Esophagus (tissue), 2 donors: ENCODE measurements around the gene SLC38A2. TPM values are rescaled to one million over a fixed set of nuclear protein-coding genes. Genes with fewer than 3 reads are reported as not detected.
A peak's percentile ranks its signal among the peaks of the same experiment; 100 is the strongest.

ENCODE experiments used
- H3K27ac ChIP-seq, 2 donors: one replicate each; pipeline ENCODE4 v1.5.1; 2013; ENCODE audit warnings: low read depth in 2 of 2, mild to moderate bottlenecking in 2 of 2, inconsistent platforms in 1 of 2, low read length in 1 of 2, moderate library complexity in 1 of 2
- H3K27me3 ChIP-seq, 2 donors: one replicate each; pipeline ENCODE4 v1.6.1; 2013; ENCODE audit warnings: low read length in 2 of 2, control low read depth in 1 of 2, mild to moderate bottlenecking in 1 of 2; ENCODE audit not compliant: insufficient read depth in 2 of 2, control insufficient read depth in 1 of 2
- H3K36me3 ChIP-seq, 2 donors: one replicate each; pipeline ENCODE4 v1.6.1; 2013; ENCODE audit warnings: low read length in 1 of 2; ENCODE audit not compliant: control insufficient read depth in 2 of 2, insufficient read depth in 2 of 2
- H3K4me1 ChIP-seq, 2 donors: one replicate each; pipeline ENCODE4 v1.6.1; 2013; ENCODE audit warnings: low read length in 1 of 2; ENCODE audit not compliant: control insufficient read depth in 2 of 2, insufficient read depth in 2 of 2
- H3K4me3 ChIP-seq, 2 donors: one replicate each; pipeline ENCODE4 v1.5.1; 2013; ENCODE audit warnings: low read length in 2 of 2, mild to moderate bottlenecking in 2 of 2, low read depth in 1 of 2, moderate library complexity in 1 of 2
- H3K9me3 ChIP-seq, 2 donors: one replicate each; pipeline ENCODE4 v1.6.1; 2013; ENCODE audit warnings: mild to moderate bottlenecking in 2 of 2, low read depth in 1 of 2, low read length in 1 of 2, moderate library complexity in 1 of 2; ENCODE audit not compliant: control insufficient read depth in 2 of 2, insufficient read depth in 1 of 2
- WGBS, 2 donors: extraction: QIAGEN DNeasy Blood & Tissue Kit; methylation state at CpG; one replicate each; pipeline ENCODE4 v1.1.7; 2013; 5-methylcytosine and 5-hydroxymethylcytosine counted together
- polyA plus RNA-seq, 2 donors: library from polyadenylated mRNA; stranded (reverse); fragments of 200-250 nt; gene quantifications; one replicate each; pipeline ENCODE4 v1.2.3, GENCODE V29; 2013
- donor health status: healthy with polysubstance abuse.
- donor health status: Bipolar disorder and iron deficiency.

Gene SLC38A2
- polyA plus RNA-seq, 2 donors = 80.2 to 82.8 TPM

- Histone ChIP-seq H3K27me3 (no peaks in the 10 kb centered on the region), H3K36me3 (peaks cover 0 to 5% of the 10 kb centered on the region in 2 donors), H3K27ac (peak overlapping the region; percentile 97), H3K9me3 (no peaks in the 10 kb centered on the region), H3K4me1 (peaks cover 0 to 2% of the 10 kb centered on the region in 2 donors), H3K4me3 (peak overlapping the region; percentile 82 to 99)
- 1% methylated on average over 49 to 54 of the region's 54 CpGs for WGBS, 2 donors
These were observed 1.5 kb downstream of the SLC38A2 start for GRCh38 chr12:46370792-46371717.

GRCh38 chr12:46370380-46370734 is 2.2 kb downstream of the SLC38A2 start:
- H3K36me3 ChIP-seq = peaks cover 0 to 5% of the 10 kb centered on the region in 2 donors
- peak overlapping the region; percentile 41 to 82 for H3K4me3 ChIP-seq
- no peak overlapping the region for H3K27ac ChIP-seq
- no peaks in the 10 kb centered on the region for H3K9me3 ChIP-seq
- WGBS, 2 donors = 8 to 11% methylated on average over 2 of the region's 2 CpGs
- no peaks in the 10 kb centered on the region for H3K27me3 ChIP-seq
- peaks cover 0 to 2% of the 10 kb centered on the region in 2 donors for H3K4me1 ChIP-seq

DNA sequence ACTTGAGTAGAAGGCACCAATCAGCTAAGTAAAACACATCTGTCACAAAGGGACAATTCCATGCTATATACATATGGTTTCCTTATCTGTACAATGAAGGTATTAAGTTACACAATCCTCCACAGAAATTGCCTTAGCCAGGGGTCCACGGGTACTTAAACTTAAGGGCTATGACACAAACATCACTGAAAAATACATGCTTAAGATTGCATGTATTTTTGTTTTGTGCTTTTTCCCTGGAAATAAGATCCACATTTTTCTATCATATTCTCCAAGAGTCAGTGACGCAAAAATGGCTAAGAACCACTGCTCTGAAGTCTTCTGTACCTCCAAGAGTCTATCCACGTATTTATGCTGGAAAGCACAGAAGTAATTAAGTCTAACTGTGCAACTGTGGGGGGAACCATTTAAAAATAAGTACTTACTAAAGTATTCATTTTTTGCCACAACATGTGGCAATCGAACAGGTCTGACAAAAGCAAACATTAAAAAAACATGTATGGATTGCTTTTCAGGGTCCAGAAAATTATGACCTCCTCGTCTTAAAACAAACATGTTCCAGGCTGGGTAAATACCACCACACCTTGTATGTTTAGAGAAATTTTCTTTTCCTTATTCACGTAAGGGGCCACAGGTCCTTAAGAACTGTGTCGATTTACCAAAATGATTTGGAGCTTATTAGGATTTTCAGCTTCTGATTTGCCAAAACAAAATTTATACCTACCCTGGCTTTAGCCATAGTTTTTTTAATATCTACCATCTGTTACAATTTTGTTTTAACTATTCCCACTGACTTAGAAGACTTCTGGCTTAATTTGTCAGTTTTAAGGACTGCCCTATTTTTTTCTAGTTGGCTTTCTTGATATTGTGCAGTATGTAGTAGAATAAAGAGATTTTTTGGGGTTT is 2.8 kb downstream of the SLC38A2 start:
- Histone ChIP-seq H3K4me3 (peak overlapping the region in 1 of 2 donors; percentile 82), H3K4me1 (peaks cover 0 to 2% of the 10 kb centered on the region in 2 donors), H3K27ac (peak overlapping the region in 1 of 2 donors; percentile 23), H3K9me3 (no peaks in the 10 kb centered on the region), H3K36me3 (peaks cover 0 to 5% of the 10 kb centered on the region in 2 donors), H3K27me3 (no peaks in the 10 kb centered on the region)
- 20 to 28% methylated on average over 7 of the region's 7 CpGs for WGBS, 2 donors

GRCh38 chr12:46369095-46369473 is 3.5 kb downstream of the SLC38A2 start:
- Histone ChIP-seq H3K36me3 (peaks cover 0 to 5% of the 10 kb centered on the region in 2 donors), H3K27me3 (no peaks in the 10 kb centered on the region), H3K27ac (peak overlapping the region; percentile 4 to 23), H3K9me3 (no peaks in the 10 kb centered on the region), H3K4me1 (peaks cover 0 to 2% of the 10 kb centered on the region in 2 donors), H3K4me3 (peak overlapping the region in 1 of 2 donors; percentile 82)
- 28 to 41% methylated on average over 4 of the region's 4 CpGs for WGBS, 2 donors

GRCh38 chr12:46368684-46369083 is 3.9 kb downstream of the SLC38A2 start:
- no peaks in the 10 kb centered on the region for H3K27me3 ChIP-seq
- no peaks in the 10 kb centered on the region for H3K9me3 ChIP-seq
- H3K36me3 ChIP-seq = peaks cover 2 to 5% of the 10 kb centered on the region in 2 donors
- H3K4me1 ChIP-seq = peaks cover 0 to 2% of the 10 kb centered on the region in 2 donors
- H3K27ac ChIP-seq = peak overlapping the region in 1 of 2 donors; percentile 23
- H3K4me3 ChIP-seq = peak overlapping the region in 1 of 2 donors; percentile 82
- WGBS, 2 donors = 18 to 24% methylated on average over 1 of the region's 1 CpG

DNA sequence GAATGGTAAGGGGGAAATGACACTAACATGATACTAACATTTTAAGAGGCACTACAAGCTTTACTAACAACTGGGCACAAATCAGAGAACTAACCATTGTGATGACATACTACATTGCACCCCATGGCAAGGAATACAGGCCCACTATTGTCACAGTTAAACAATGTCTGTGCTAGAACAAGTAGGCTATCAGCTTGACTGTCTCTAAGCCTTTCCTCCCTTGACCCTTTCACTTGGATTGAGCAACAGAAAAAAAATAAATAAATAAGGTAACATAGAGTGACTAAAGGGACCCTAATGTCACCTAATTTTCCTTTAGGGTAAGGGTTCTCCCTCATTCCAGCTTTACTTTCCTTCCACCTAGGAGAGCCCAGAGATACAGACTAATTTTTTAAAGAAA is 4.4 kb downstream of the SLC38A2 start:
- no peaks in the 10 kb centered on the region for H3K9me3 ChIP-seq
- peak overlapping the region in 1 of 2 donors; percentile 0 for H3K27ac ChIP-seq
- peak overlapping the region in 1 of 2 donors; percentile 82 for H3K4me3 ChIP-seq
- peaks cover 0 to 2% of the 10 kb centered on the region in 2 donors for H3K4me1 ChIP-seq
- H3K36me3 ChIP-seq = peaks cover 5 to 6% of the 10 kb centered on the region in 2 donors
- H3K27me3 ChIP-seq = no peaks in the 10 kb centered on the region

GRCh38 chr12:46367351-46368029 is 5.1 kb downstream of the SLC38A2 start:
- Histone ChIP-seq H3K36me3 (peaks cover 5 to 6% of the 10 kb centered on the region in 2 donors), H3K27me3 (no peaks in the 10 kb centered on the region), H3K9me3 (no peaks in the 10 kb centered on the region), H3K4me3 (peak overlapping the region in 1 of 2 donors; percentile 82), H3K27ac (peak overlapping the region; percentile 0 to 40), H3K4me1 (peaks cover 0 to 2% of the 10 kb centered on the region in 2 donors)
- WGBS, 2 donors = 20 to 35% methylated on average over 5 of the region's 5 CpGs

- H3K27me3 ChIP-seq = no peaks in the 10 kb centered on the region
- peaks cover 0 to 2% of the 10 kb centered on the region in 2 donors for H3K4me1 ChIP-seq
- H3K36me3 ChIP-seq = peaks cover 5 to 6% of the 10 kb centered on the region in 2 donors
- WGBS, 2 donors = 55 to 60% methylated on average over 5 of the region's 5 CpGs
- peak overlapping the region in 1 of 2 donors; percentile 82 for H3K4me3 ChIP-seq
- no peak overlapping the region for H3K27ac ChIP-seq
- no peaks in the 10 kb centered on the region for H3K9me3 ChIP-seq
These were observed 5.8 kb downstream of the SLC38A2 start for GRCh38 chr12:46366771-46367170.

- Histone ChIP-seq H3K4me1 (peaks cover 0 to 2% of the 10 kb centered on the region in 2 donors), H3K9me3 (no peaks in the 10 kb centered on the region), H3K27ac (no peak overlapping the region), H3K36me3 (peaks cover 6% of the 10 kb centered on the region in 2 donors), H3K27me3 (no peaks in the 10 kb centered on the region), H3K4me3 (peak overlapping the region in 1 of 2 donors; percentile 11)
- WGBS, 2 donors = 35 to 41% methylated on average over 2 of the region's 2 CpGs
These were observed 6.6 kb downstream of the SLC38A2 start for GRCh38 chr12:46365951-46366379.
